Activated CD4-positive, alpha-beta T cell treated with anti-CD3 and anti-CD28 coated beads for 1 hour (primary cell): ENCODE data around the gene WNT3A.

Experiments used
- DNase-seq: peaks from one replicate; pipeline ENCODE4 v3.0.0-alpha.2; 2020

Gene WNT3A

DNA sequence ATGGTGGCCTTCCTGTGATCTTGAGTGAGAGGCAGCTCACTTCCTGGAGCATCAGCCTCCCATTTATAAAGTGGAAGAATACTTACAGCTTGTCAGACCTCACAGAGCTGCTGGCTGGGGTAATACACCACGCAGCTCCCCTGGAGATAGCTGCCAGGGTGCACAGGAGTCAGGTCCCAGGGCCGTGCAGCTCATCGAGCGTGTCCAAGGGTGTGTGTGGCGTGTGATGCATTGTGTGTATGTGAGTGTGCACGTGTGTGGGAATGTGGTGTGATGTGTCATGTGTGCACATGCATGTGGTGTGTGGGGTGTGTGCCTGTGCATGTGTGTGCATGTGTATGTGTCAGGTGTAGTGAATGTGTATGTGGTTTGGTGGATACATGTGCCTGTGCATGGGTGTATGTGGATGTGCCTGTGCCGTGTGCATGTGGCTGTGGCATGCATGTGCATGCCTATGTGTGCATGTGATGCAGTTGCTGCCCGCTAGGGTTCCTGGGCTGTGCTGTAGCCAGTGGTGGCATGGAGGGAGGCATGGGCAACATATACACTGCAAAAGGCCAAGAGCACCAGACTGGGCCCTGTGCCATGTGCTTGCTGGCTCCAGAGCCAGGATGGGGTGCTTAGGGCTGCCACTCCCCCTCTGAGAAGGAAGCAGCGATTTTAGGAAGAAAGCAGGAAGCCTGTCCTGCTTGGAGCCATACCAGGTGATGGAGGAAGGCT lies 24.6 kb downstream of the WNT3A start:
- DNase-seq = no peak

DNA sequence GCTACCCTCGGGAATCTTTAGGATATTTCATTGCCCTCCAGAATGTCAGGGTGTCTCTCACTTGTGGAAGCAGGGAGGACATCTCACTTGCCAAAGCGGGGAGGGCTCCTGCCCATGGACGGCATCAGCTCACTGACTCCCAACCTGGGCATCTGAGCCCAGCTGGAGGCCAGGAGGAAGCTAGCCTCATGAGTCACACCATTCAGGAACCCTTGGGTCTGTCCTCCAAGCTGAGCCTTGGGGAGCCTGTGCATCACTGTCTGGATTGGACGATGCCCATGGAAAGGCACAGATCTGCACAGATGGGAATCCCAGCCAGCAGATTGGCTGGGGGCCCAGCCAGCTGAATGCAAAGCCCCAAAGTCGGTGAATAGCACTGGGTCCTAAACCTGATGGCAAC lies 25.2 kb downstream of the WNT3A start:
- no peak for DNase-seq

GRCh38 chr1:228033376-228033775 lies 26.6 kb downstream of the WNT3A start:
- no peak for DNase-seq

DNA sequence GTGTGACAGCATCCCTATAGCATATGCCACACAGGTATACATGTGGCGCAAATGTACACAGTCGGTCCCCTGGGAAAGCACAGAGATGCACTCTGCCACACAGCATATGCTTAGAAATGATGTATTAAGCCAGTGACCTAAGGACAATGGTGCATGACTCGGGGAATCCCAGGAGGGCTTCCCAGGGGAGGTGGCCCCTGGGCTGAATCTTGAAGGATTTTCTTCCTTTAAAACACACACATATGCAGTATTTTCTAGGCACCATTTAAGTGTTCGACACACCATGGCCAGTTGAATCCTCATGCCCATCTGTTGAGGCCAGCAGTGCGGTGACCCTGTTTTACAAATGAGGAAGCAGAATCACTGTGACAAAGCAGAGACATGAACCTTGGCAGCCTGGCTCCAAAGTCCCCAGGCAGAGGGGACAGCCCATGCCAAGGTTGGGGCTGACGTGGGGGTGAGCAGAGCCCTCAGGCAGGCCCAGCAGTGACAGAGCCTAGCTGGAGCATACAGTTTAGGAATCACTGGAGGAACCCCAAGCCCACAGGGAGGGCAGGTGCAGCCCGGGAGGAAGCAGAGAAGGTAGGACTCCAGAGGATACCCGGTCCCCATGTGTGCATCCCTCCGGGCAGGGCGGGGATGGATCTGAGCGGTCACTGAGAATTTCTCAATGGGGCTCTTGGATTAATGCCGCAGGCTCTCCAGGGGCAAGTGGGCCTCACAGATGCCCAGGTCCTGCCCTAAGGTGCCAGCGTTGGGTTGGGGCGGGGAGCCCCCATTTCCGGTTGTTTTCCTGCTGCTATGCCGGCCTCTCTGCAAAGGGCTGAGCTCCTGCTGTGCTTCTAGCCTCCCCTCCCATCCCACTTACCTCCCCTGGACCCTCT lies 28.4 kb downstream of the WNT3A start:
- no peak for DNase-seq

GRCh38 chr1:228035844-228036243 lies 29.0 kb downstream of the WNT3A start:
- no peak for DNase-seq

- no peak for DNase-seq
Observed at GRCh38 chr1:228036701-228037231, 30.0 kb downstream of the WNT3A start.

DNA sequence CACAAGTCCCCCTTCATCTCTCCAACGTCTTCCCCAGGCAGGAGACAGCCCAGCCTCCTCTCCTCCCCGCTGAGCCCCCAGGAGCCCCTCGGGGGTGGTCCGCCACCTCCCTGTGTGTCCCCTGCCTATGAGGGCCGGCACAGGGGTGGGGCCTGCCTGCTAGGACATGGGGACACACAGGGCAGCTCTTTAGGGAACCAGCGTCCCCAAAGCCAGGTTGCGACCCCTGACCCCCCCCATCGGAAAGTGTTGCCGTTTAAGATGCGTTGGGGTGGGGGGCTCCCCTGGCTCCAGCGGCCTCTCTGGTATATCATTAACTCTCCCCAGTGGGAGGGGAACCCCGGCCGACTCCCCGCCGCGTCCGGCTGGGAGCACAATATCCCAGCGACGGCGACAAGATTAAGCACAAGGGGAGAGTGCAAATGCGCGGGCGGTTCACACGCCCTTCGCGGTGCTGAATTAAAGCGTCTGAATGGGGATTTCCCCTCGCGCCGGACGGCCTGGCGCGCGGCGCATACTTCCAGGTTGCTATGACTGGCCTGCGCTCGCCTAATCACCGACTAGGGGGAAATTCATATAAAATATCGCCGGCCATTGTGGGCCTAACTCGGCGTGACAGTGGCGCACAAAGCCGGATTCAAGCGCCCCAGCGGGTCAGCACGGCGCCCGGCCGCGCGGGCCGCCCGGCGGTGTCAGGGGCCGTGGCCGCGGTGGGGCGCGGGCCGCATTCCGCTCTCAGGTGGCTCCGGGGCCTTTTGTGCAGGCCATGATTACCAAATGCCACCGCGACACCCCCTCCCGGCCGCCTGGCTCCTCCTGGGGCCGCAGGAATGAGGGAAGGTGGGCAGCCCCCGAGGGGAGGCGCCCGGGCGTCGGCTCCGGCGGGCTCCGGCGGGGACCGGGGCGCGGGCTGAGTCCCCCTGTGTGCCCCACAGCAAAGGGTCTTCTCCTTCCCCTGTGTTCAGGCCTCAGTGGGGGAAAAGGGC lies 30.9 kb downstream of the WNT3A start:
- DNase-seq = no peak

DNA sequence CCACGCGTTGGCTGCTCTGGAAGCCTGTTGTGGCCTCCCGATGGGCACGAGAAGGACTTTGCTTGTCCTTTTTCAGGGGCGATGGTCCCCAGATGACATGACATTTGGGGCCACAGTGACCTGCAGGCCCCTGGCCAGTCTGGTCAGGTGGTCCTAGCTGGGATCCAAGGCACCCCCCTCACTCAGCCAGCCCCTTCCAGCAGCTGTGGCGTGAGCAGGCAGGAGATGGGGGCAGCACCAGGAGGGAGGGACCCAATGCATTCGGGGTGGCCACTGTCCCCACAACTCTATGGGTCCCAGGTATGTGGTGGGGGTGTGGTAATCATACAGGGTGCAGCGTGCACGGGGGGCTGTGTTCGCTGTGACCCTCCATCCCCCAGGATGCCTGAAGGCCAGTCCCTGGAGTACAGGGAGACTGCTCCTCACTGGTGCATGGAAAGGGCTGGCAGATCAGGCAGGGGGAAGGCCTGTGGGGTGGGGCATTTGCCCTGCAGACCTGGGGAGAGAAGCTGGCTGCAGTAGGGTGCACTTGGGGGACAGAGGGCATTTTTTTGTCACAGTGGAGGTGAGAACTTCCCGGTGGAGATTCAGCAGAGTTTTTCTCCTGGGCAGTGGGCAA lies 31.7 kb downstream of the WNT3A start:
- DNase-seq = no peak

- no peak for DNase-seq
Observed at GRCh38 chr1:228039006-228039903, 32.5 kb downstream of the WNT3A start.

DNA sequence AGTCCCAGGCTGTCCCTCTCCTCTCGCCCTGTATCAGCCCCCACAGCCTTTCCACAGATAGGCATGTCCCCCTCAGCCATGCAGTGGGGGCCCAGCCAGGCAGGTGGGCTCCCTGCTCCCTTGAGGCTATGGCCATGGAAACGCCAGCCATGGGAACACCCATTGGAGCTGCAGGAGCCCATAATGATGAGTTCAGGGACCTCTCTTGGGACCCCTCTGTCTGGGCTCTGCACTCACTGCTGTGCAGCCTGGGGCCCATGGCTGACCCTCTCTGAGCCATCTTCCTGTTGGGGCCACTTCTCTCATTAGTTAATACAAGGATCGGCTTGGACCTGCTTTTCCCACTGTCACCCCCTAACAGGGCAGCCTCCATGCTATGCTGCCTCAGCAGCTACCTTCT lies 33.2 kb downstream of the WNT3A start:
- DNase-seq = no peak

DNA sequence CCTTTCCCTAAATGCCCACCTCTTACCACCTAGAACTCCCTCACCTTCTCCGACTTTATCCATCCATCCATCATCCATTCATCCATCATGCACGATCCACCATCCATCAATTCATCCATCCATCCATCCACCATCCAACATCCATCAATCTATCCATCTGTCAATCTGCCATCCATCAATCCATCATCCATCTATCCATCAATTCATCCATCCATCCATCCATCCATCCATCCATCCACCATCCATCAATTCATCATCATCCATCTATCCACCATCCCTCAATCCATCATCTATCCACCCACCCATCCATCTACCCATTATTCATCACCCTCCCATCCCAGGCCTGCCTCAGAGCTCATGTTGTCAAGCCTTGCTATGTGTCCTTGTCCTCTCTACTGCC lies 34.5 kb downstream of the WNT3A start:
- no peak for DNase-seq

- no peak for DNase-seq
Observed at GRCh38 chr1:228042508-228042907, 35.7 kb downstream of the WNT3A start.

DNA sequence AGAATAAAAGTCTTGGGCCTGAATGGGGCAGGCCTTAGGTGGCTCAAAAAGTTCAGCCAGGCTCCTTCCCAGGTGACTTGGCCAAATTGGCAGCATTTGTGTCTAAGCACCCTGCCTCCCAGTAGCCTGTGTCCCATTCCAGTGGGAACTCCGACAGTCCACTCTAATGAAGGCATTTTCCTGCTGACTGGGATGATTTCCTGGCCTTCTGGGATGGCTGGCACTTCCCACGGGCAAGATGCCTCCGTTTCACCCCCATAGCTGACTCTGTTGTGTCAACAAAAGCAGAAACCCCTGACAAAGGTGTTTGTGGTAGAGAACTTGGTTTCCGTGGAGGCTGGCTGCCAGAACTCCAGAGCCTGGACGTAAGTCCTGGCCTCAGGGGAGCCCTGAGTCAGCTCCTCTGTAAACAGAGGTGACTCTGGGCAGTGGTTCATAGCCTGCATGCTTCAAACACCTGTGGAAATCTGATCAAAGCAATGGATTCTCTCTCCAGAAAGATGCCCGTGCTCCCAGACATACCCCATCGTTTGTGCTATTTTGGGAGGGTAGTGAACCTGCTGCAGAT lies 36.6 kb downstream of the WNT3A start:
- DNase-seq = no peak

GRCh38 chr1:228044961-228045360 lies 38.2 kb downstream of the WNT3A start:
- DNase-seq = no peak

GRCh38 chr1:228045405-228045804 lies 38.6 kb downstream of the WNT3A start:
- DNase-seq = no peak

DNA sequence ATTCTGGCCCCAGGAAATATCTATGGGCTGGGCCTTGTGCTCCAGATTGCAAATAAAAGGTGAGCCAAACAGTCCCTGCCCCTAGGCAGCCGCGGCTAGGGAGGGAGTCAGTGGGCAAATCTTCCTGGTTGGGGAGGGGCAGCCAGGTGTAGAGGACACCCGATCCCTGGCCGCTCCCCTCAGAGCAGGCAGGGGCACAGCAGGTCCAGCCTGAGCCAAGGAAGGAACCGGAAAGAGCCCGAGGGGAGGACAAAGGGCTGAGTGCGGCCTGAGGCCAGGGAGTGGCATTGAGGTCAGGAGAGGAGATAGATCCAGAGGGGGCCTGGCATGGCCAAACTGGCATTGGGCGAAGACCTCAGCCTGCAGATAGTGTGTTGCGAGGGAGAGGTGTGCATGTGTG lies 39.1 kb downstream of the WNT3A start:
- no peak for DNase-seq

- no peak for DNase-seq
Observed at GRCh38 chr1:228046421-228047182, 39.8 kb downstream of the WNT3A start.

- DNase-seq = no peak
Observed at GRCh38 chr1:228047183-228047466, 40.3 kb downstream of the WNT3A start.

DNA sequence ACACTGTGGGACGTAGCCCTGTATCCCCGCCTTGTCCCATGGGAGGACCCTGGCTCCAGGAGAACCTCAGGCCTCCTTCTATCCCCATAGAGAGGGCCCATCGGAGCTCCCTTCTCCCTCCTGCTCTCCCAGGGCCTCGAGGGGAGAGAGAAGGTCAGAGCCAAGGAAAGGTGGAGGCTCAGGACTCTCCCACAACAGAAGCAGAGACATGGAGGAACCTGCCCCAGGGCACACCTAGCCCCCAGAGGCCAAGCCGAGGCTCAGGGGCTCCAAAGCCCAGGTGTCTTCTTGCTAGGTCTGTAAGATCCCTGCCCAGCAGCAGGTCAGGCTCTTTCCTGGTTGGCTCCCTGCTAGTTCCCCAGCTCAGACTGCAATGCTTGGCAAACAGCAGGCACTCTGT lies 41.3 kb downstream of the WNT3A start:
- DNase-seq = no peak

- no peak for DNase-seq
Observed at GRCh38 chr1:228048659-228049298, 42.0 kb downstream of the WNT3A start.
